Hepatocyte (in vitro differentiated cells): ENCODE results near the gene NUCB2.

ENCODE experiments used
- CTCF ChIP-seq: fragments of 200-600 bp; sonication (generic); IDR thresholded peaks from 2 replicates; pipeline ENCODE4 v1.5.1; 2016; ENCODE audit warnings: antibody characterized with exemption, mild to moderate bottlenecking; ENCODE audit not compliant: poor library complexity
- EZH2 ChIP-seq: fragments of 200-600 bp; sonication (generic); IDR thresholded peaks from 2 replicates; pipeline ENCODE4 v1.6.1; 2016; ENCODE audit warnings: antibody characterized with exemption, mild to moderate bottlenecking, borderline replicate concordance
- EZH2phosphoT487 ChIP-seq: fragments of 200-600 bp; sonication (generic); IDR thresholded peaks from one replicate; pipeline ENCODE4 v1.6.1; 2018; ENCODE audit warnings: antibody characterized with exemption, mild to moderate bottlenecking, low read depth, moderate library complexity; ENCODE audit not compliant: unreplicated experiment, severe bottlenecking

DNA sequence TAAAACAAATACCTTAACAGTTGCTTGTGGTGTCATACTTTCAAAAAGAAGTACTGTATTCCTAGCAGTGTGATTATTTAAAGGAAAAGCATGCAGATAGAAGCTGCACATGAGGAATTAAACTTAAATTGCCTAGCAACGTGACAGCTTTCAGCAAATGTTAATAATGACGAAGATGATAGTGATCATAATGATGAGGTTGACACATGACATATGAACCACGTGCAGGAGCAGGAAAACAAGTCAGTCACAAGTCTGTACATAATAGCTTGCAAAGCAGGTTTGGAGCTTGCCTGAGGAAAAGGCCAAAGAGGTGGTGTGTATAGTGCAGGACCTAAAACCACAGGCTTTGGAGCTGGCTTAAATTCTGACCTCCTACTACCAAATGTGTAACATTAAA lies 38.2 kb upstream of the NUCB2 start:
- TF ChIP-seq CTCF, result no peak
- TF ChIP-seq EZH2, result no peak
- no peak for TF ChIP-seq EZH2phosphoT487
